PC-3 (cell line): ENCODE results near the gene AZIN2. TPM values are rescaled to one million over a fixed set of nuclear protein-coding genes. Genes with fewer than 3 reads are reported as not detected.

Experiments used
- ATAC-seq: fragments of 200-7000 bp; cut with Tn5 transposase; 2 replicates; pipeline ENCODE4 v1.9.1; 2020; ENCODE audit warnings: mild to moderate bottlenecking, moderate library complexity
- BruUV-seq: library from RNA; stranded (reverse); fragments of 400-500 nt; replicated peaks from 2 replicates; lab custom pipeline; 2021; lab: Mats Ljungman, UMichigan
- CTCF ChIA-PET: fragments of 300-600 bp; sonication (Branson Sonifier 250); formaldehyde crosslinking; loops from one replicate; lab custom pipeline; 2022; ENCODE audit warnings: antibody characterized with exemption; lab: Charles Lee
- POLR2A ChIA-PET: fragments of 300-600 bp; sonication (Branson Sonifier 250); formaldehyde crosslinking; loops from one replicate; lab custom pipeline; 2022; ENCODE audit warnings: antibody characterized with exemption; ENCODE audit not compliant: unreplicated experiment; lab: Charles Lee
- DNase-seq: peaks from one replicate; pipeline ENCODE4 v3.0.0-alpha.2; 2015
- H2AFZ ChIP-seq: fragments of 300-600 bp; sonication (generic); 2 replicates; pipeline ENCODE4 v1.6.0; 2016; ENCODE audit warnings: antibody characterized with exemption, low read length
- H3F3A ChIP-seq: fragments of 300-600 bp; sonication (generic); one replicate; pipeline ENCODE4 v1.6.0; 2017; ENCODE audit warnings: antibody characterized with exemption, low read length, control low read depth, mild to moderate bottlenecking; ENCODE audit not compliant: unreplicated experiment
- H3K27ac ChIP-seq: fragments of 300-600 bp; sonication (generic); 2 replicates; pipeline ENCODE4 v1.5.1; 2016; ENCODE audit warnings: mild to moderate bottlenecking, low read length
- H3K27me3 ChIP-seq: fragments of 300-600 bp; sonication (generic); 2 replicates; pipeline ENCODE4 v1.6.1; 2016; ENCODE audit warnings: low read length, mixed read lengths
- H3K36me3 ChIP-seq: fragments of 300-600 bp; sonication (generic); 2 replicates; pipeline ENCODE4 v1.6.1; 2016; ENCODE audit warnings: low read depth, mixed run types, low read length, mixed read lengths
- H3K4me1 ChIP-seq: fragments of 300-600 bp; sonication (generic); 2 replicates; pipeline ENCODE4 v1.5.1; 2016; ENCODE audit warnings: low read length; ENCODE audit not compliant: insufficient read depth
- H3K4me2 ChIP-seq: fragments of 300-600 bp; sonication (generic); 2 replicates; pipeline ENCODE4 v1.6.0; 2016; ENCODE audit warnings: low read length
- H3K4me3 ChIP-seq: fragments of 300-600 bp; sonication (generic); 2 replicates; pipeline ENCODE4 v1.5.1; 2016; ENCODE audit warnings: mild to moderate bottlenecking, low read length, mixed read lengths
- H3K79me2 ChIP-seq: fragments of 300-600 bp; sonication (generic); 2 replicates; pipeline ENCODE4 v1.6.1; 2017; ENCODE audit warnings: low read length, mixed read lengths
- H3K9ac ChIP-seq: fragments of 300-600 bp; sonication (generic); 2 replicates; pipeline ENCODE4 v1.6.0; 2016; ENCODE audit warnings: mild to moderate bottlenecking, low read length
- H3K9me2 ChIP-seq: fragments of 300-600 bp; sonication (generic); replicated peaks from 2 replicates; pipeline ENCODE4 v1.6.1; 2016; ENCODE audit warnings: mixed run types, low read length, mixed read lengths
- H3K9me3 ChIP-seq: fragments of 300-600 bp; sonication (generic); 2 replicates; pipeline ENCODE4 v1.6.1; 2016; ENCODE audit warnings: low read length, mixed read lengths
- H4K20me1 ChIP-seq: fragments of 300-600 bp; sonication (generic); 2 replicates; pipeline ENCODE4 v1.6.1; 2016; ENCODE audit warnings: low read length, mixed read lengths
- CTCF ChIP-seq: fragments of 300-600 bp; sonication (generic); conservative IDR thresholded peaks from 2 replicates; pipeline ENCODE4 v1.5.1; 2017; ENCODE audit warnings: antibody characterized with exemption, low read depth, mild to moderate bottlenecking, low read length
- EZH2 ChIP-seq: fragments of 300-600 bp; sonication (generic); IDR thresholded peaks from one replicate; pipeline ENCODE4 v1.6.1; 2017; ENCODE audit warnings: antibody characterized with exemption, mild to moderate bottlenecking, low read length; ENCODE audit not compliant: unreplicated experiment
- EZH2phosphoT487 ChIP-seq: fragments of 300-600 bp; sonication (generic); IDR thresholded peaks from 2 replicates; pipeline ENCODE4 v1.6.1; 2018; ENCODE audit warnings: mild to moderate bottlenecking, antibody characterized with exemption, low read length, borderline replicate concordance
- intact Hi-C: fragments of 100-400 bp; cut with micrococcal nuclease; formaldehyde crosslinking; loops from 2 replicates; pipeline ENCODE4 v1.9.0; 2023
- total RNA-seq: library from RNA; depleted of rRNA; stranded (reverse); fragments of >200 nt; gene quantifications from 2 replicates; pipeline ENCODE4 v1.2.3, GENCODE V29; 2014

AZIN2 gene
- total RNA-seq, 1 experiment from 2014 or later, result 2.2 TPM

DNA sequence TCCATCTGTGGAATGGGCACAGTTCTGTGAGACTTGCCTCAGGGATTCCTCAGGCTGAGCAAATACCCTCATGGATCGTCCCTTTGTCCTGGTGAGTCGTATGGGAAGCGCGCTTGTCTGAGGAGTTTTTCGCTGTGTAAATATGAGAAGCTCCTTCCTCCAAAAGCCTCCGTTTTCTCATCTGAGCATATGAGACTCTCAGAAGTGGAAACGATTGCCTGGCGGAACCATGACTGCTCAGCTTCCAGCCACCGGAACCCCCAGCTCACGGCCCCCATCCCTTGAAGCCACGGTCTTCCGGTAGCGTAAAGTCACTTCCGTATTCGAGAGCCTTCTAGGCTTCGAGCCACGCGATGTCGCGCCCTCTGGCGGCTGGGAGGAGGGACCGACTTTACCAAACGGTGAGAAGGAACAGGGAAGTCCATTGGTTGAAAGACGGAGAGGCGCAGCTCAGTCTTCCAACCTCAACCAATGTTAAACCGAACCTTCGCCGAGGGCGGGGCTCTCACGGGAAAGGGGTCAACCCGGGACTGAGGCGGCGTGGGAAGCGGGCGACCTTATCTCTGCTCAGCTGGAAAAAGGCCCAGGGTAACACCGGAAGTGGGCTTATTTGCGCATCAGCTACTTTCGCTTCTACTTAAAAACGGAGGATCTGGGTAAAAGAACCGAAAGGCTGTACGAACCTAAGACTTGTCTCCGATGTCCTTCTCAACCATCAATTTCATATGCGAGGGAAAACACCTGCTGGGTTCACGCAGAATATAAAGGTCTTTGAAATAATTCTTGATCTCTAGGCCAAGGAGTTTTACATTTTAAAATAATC is 46.3 kb downstream of the AZIN2 start:
- Histone ChIP-seq H3K27me3 (no peaks in the 10 kb centered on the region), H3K27ac (peak overlapping the region; percentile 50), H2AFZ (peak overlapping the region; percentile 85), H3K36me3 (no peaks in the 10 kb centered on the region), H3K9me3 (no peaks in the 10 kb centered on the region), H4K20me1 (no peaks in the 10 kb centered on the region), H3K79me2 (peaks cover 10% of the 10 kb centered on the region), H3K4me2 (peak overlapping the region; percentile 95), H3K4me1 (peaks cover 9% of the 10 kb centered on the region), H3K9me2 (no peaks in the 10 kb centered on the region), H3K9ac (peak overlapping the region; percentile 90), H3K4me3 (peak overlapping the region; percentile 83), H3F3A (no peaks in the 10 kb centered on the region)
- CTCF ChIA-PET, result interaction anchor here (0.5 to 1.2 kb wide), 4 partner anchors 21 to 190 kb away, joined by 3 to 11 read pairs (median 4); partner anchors contain the start of gene TRIM62
- ATAC-seq (peak; percentile 96), DNase-seq (peak; percentile 99)
- TF ChIP-seq CTCF (peak; percentile 97), EZH2phosphoT487 (no peak), EZH2 (no peak)
- POLR2A ChIA-PET, result interaction anchor here (0.5 to 1.1 kb wide), 3 partner anchors 28 to 1487 kb away, joined by 3 to 4 read pairs (median 3); no protein-coding TSS in a partner anchor
- BruUV-seq, result no TSS peak
- intact Hi-C loops, result loop anchor here (1.0 to 5.0 kb wide), 3 partner anchors 28 to 223 kb away; partner anchors contain the start of gene ZNF362

DNA sequence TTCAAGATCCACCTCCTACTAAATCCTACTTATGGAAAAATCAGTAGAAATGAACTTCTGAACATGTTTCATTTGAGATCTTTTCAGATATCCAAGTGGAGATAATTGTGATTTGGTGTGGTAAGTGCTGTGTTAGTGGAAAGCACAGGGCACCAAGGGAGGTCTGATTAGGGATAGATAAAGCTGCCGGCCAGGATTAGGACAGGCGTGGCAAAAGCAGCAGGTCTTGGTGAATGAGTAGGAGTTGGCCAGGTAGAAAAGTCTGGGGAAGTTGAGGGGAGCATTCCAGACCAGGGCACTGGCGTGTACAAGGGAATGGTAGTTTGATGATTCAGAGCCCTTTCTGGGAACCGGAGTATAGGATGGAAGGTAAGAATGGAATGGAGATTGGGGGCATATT is 47.8 kb downstream of the AZIN2 start:
- Histone ChIP-seq H3K9me3 (no peaks in the 10 kb centered on the region), H4K20me1 (no peaks in the 10 kb centered on the region), H3K4me1 (peaks cover 9% of the 10 kb centered on the region), H3K4me2 (0 out of 2 replicates have a peak overlapping the region, but pooled peaks have one; percentile 95), H2AFZ (no peak overlapping the region), H3K27ac (no peak overlapping the region), H3K9ac (no peak overlapping the region), H3F3A (no peaks in the 10 kb centered on the region), H3K27me3 (no peaks in the 10 kb centered on the region), H3K4me3 (no peak overlapping the region), H3K79me2 (peaks cover 10% of the 10 kb centered on the region), H3K36me3 (no peaks in the 10 kb centered on the region), H3K9me2 (no peaks in the 10 kb centered on the region)
- no peak for ATAC-seq
- no TSS peak for BruUV-seq
- ChIA-PET POLR2A (no interaction called here), CTCF (no interaction called here)
- no peak for DNase-seq
- intact Hi-C loops, result loop anchor here (5.0 kb wide), 1 partner anchor 129 kb away; the partner anchor contains the start of gene ZNF362
- TF ChIP-seq CTCF, result no peak
- TF ChIP-seq EZH2phosphoT487, result no peak
- no peak for TF ChIP-seq EZH2

DNA sequence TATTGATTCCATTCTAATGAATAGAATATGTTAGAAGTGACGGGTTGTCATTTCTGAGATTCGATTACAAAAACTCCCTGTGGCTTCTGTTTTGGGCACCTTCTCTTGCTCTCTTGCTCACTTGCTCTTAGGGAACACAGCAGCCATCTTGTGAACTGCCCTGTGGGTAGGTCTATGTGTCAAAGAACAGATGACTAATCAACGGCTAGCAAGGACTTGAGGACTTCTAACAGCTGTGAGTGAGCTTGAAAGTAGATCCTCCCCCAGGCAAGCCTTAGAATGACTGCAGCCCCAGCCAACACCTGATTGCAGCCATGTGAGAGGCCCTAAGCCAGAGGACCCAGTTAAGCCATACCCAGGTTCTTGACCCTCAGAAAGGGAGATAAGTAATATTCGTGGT is 49.3 kb downstream of the AZIN2 start:
- CTCF ChIA-PET, result no interaction called here
- Histone ChIP-seq H3K4me1 (peaks cover 9% of the 10 kb centered on the region), H3K9me2 (no peaks in the 10 kb centered on the region), H3K9me3 (no peaks in the 10 kb centered on the region), H3K36me3 (no peaks in the 10 kb centered on the region), H3K9ac (no peak overlapping the region), H3F3A (no peaks in the 10 kb centered on the region), H3K4me3 (no peak overlapping the region), H3K79me2 (peaks cover 10% of the 10 kb centered on the region), H3K4me2 (no peak overlapping the region), H3K27me3 (no peaks in the 10 kb centered on the region), H3K27ac (no peak overlapping the region), H2AFZ (no peak overlapping the region), H4K20me1 (no peaks in the 10 kb centered on the region)
- no peak for TF ChIP-seq EZH2
- TF ChIP-seq CTCF, result no peak
- POLR2A ChIA-PET, result no interaction called here
- intact Hi-C loops, result no loop called here
- BruUV-seq, result no TSS peak
- DNase-seq (no peak), ATAC-seq (no peak)
